C4-2B (cell line): Measurements from ENCODE around the gene DDX55.

ENCODE experiments used
- CTCF ChIP-seq: fragments of 450-650 bp; conservative IDR thresholded peaks from 2 replicates; pipeline ENCODE4 v1.5.1; 2017; ENCODE audit warnings: mild to moderate bottlenecking
- ZFX ChIP-seq: fragments of 450-650 bp; IDR thresholded peaks from 2 replicates; pipeline ENCODE4 v1.6.1; 2017

- TF ChIP-seq CTCF (no peak), ZFX (no peak)
Observed at GRCh38 chr12:123667771-123668170, 65.9 kb downstream of the DDX55 start.
